OCI-LY7 (cell line): Measurements from ENCODE around the gene CEP112. TPM values are rescaled to one million over a fixed set of nuclear protein-coding genes. Genes with fewer than 3 reads are reported as not detected.

Source experiments
- BruUV-seq: library from RNA; stranded (reverse); fragments of 400-500 nt; replicated peaks from 2 replicates; lab custom pipeline; 2021; lab: Mats Ljungman, UMichigan
- CTCF ChIA-PET: fragments of 300-600 bp; sonication (Branson Sonifier 250); formaldehyde crosslinking; loops from one replicate; lab custom pipeline; 2022; ENCODE audit warnings: antibody characterized with exemption; ENCODE audit not compliant: unreplicated experiment; lab: Charles Lee
- POLR2A ChIA-PET: fragments of 300-600 bp; sonication (Branson Sonifier 250); formaldehyde crosslinking; loops from one replicate; lab custom pipeline; 2022; ENCODE audit warnings: antibody characterized with exemption; lab: Charles Lee
- DNase-seq: peaks from one replicate; pipeline ENCODE4 v3.0.0-alpha.2; 2015; ENCODE audit warnings: low spot score
- H2AFZ ChIP-seq: fragments of 200-600 bp; sonication (generic), shearing (Covaris generic); 2 replicates; pipeline ENCODE4 v1.6.1; 2014; ENCODE audit warnings: mild to moderate bottlenecking, antibody characterized with exemption, low read length, moderate library complexity
- H3K27ac ChIP-seq: fragments of 200-600 bp; sonication (generic); 2 replicates; pipeline ENCODE4 v1.5.1; 2014; ENCODE audit warnings: mixed run types, low read depth, mild to moderate bottlenecking, moderate library complexity, low read length, inconsistent platforms; ENCODE audit not compliant: poor library complexity, severe bottlenecking
- H3K36me3 ChIP-seq: fragments of 200-600 bp; sonication (generic); 2 replicates; pipeline ENCODE4 v1.6.1; 2014; ENCODE audit warnings: mild to moderate bottlenecking, antibody characterized with exemption, low read length, moderate library complexity, mixed read lengths; ENCODE audit not compliant: insufficient read depth
- H3K4me1 ChIP-seq: fragments of 200-600 bp; sonication (generic); 2 replicates; pipeline ENCODE4 v1.5.1; 2014; ENCODE audit warnings: mild to moderate bottlenecking, low read length; ENCODE audit not compliant: insufficient read depth, poor library complexity, severe bottlenecking
- H3K4me2 ChIP-seq: fragments of 200-600 bp; sonication (generic); 2 replicates; pipeline ENCODE4 v1.6.1; 2014; ENCODE audit warnings: mild to moderate bottlenecking, low read length
- H3K4me3 ChIP-seq: fragments of 200-600 bp; sonication (generic); 2 replicates; pipeline ENCODE4 v1.5.1; 2014; ENCODE audit warnings: mild to moderate bottlenecking, low read depth, low read length; ENCODE audit not compliant: poor library complexity, severe bottlenecking
- H3K79me2 ChIP-seq: fragments of 200-600 bp; sonication (generic); 2 replicates; pipeline ENCODE4 v1.6.1; 2016; ENCODE audit warnings: low read depth, mild to moderate bottlenecking, low read length, moderate library complexity, mixed read lengths; ENCODE audit not compliant: insufficient read depth
- H3K9me2 ChIP-seq: fragments of 200-600 bp; sonication (generic); 2 replicates; pipeline ENCODE4 v1.6.1; 2016; ENCODE audit warnings: mild to moderate bottlenecking, low read length, mixed read lengths; ENCODE audit not compliant: insufficient read depth
- H3K9me3 ChIP-seq: fragments of 200-600 bp; sonication (generic); 2 replicates; pipeline ENCODE4 v1.6.1; 2014; ENCODE audit warnings: mild to moderate bottlenecking, mixed run types, low read length, mixed read lengths
- H4K20me1 ChIP-seq: fragments of 200-600 bp; sonication (generic); 2 replicates; pipeline ENCODE4 v1.6.1; 2014; ENCODE audit warnings: mild to moderate bottlenecking, antibody characterized with exemption, low read length, moderate library complexity, mixed read lengths; ENCODE audit not compliant: insufficient read depth
- CTCF ChIP-seq: fragments of 200-600 bp; sonication (generic); conservative IDR thresholded peaks from 2 replicates; pipeline ENCODE4 v1.5.1; 2014; ENCODE audit warnings: mild to moderate bottlenecking, antibody characterized with exemption, low read length, moderate library complexity, mixed read lengths
- EZH2phosphoT487 ChIP-seq: fragments of 200-600 bp; sonication (generic); IDR thresholded peaks from 2 replicates; pipeline ENCODE4 v1.6.1; 2018; ENCODE audit warnings: low read depth, borderline replicate concordance, mild to moderate bottlenecking, mixed run types, antibody characterized with exemption, low read length, moderate library complexity, mixed read lengths
- intact Hi-C: fragments of 100-400 bp; cut with micrococcal nuclease; formaldehyde crosslinking; loops from one replicate; pipeline ENCODE4 v1.10.0; 2022; ENCODE audit not compliant: unreplicated experiment
- total RNA-seq, 2 experiments: library from RNA; depleted of rRNA in 1 of 2; stranded (reverse); fragments of >200 nt in 1 of 2; shearing (Covaris generic) in 1 of 2; gene quantifications; 2 replicates each; pipeline ENCODE4 v1.2.3, GENCODE V29; 2014 to 2022

Gene CEP112
- total RNA-seq, 2 experiments from 2014 or later: 2.7 to 6.9 TPM

DNA sequence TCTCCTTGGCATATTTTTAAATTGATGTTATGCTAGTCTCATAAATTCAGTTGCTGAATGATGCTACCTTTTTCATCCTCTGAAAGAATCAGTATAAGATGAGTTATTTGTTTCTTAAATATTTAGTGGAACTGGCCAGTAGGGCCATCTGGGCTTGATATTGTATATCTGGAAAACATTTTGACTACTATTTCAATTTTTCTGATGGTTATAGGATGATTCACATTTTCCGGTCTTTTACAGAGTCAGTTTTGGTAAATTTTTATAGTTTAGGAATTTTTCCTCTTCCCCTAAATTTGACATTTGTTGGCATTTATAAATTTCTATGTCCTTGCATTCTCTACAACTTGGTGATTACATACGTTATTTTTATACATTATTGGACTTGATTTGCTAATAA, 334.2 kb downstream of the CEP112 start:
- Histone ChIP-seq H3K4me2 (no peak overlapping the region), H3K9me2 (no peaks in the 10 kb centered on the region), H4K20me1 (no peaks in the 10 kb centered on the region), H3K4me1 (no peaks in the 10 kb centered on the region), H3K27ac (no peak overlapping the region), H3K4me3 (no peak overlapping the region), H3K79me2 (no peaks in the 10 kb centered on the region), H3K36me3 (no peaks in the 10 kb centered on the region), H3K9me3 (no peaks in the 10 kb centered on the region), H2AFZ (no peak overlapping the region)
- no peak for DNase-seq
- TF ChIP-seq EZH2phosphoT487 (no peak), CTCF (no peak)
- ChIA-PET CTCF (no interaction called here), POLR2A (no interaction called here)
- intact Hi-C loops: no loop called here
- BruUV-seq: no TSS peak

- BruUV-seq: no TSS peak
- no peak for DNase-seq
- no peak overlapping the region for H2AFZ ChIP-seq
- ChIA-PET POLR2A (no interaction called here), CTCF (no interaction called here)
- no peaks in the 10 kb centered on the region for H3K79me2 ChIP-seq
- intact Hi-C loops: no loop called here
- H3K27ac ChIP-seq: no peak overlapping the region
- H3K36me3 ChIP-seq: no peaks in the 10 kb centered on the region
- H3K4me3 ChIP-seq: no peak overlapping the region
- no peaks in the 10 kb centered on the region for H3K9me3 ChIP-seq
- no peaks in the 10 kb centered on the region for H4K20me1 ChIP-seq
- H3K9me2 ChIP-seq: no peaks in the 10 kb centered on the region
- no peak overlapping the region for H3K4me2 ChIP-seq
- TF ChIP-seq CTCF (no peak), EZH2phosphoT487 (no peak)
- H3K4me1 ChIP-seq: no peaks in the 10 kb centered on the region
Measured at GRCh38 chr17:65856865-65857264, 335.1 kb downstream of the CEP112 start.

DNA sequence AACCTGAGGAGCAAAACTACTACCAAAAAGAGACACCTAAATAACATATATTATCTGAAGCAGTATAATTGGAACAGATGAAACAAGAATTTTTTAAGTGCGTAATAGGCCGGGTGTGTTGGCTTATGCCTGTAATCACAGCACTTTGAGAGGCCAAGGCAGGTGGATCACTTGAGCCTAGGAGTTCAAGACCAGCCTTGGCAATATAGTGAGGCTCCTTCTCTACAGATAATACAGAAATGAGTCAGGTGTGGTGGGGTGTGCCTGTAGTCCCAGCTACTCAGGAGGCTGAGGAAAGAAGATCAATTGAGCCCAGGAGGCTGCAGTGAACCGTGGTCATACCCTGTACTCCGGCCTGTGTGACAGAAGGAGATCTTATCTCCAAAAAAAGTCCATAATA, 336.3 kb downstream of the CEP112 start:
- Histone ChIP-seq H3K36me3 (no peaks in the 10 kb centered on the region), H2AFZ (no peak overlapping the region), H3K9me3 (no peaks in the 10 kb centered on the region), H3K4me3 (no peak overlapping the region), H3K4me2 (no peak overlapping the region), H4K20me1 (no peaks in the 10 kb centered on the region), H3K27ac (no peak overlapping the region), H3K79me2 (no peaks in the 10 kb centered on the region), H3K9me2 (no peaks in the 10 kb centered on the region), H3K4me1 (no peaks in the 10 kb centered on the region)
- POLR2A ChIA-PET: no interaction called here
- TF ChIP-seq CTCF (no peak), EZH2phosphoT487 (no peak)
- intact Hi-C loops: no loop called here
- BruUV-seq: no TSS peak
- DNase-seq: no peak
- CTCF ChIA-PET: no interaction called here
